ENCODE measurements around the gene AWAT2. TPM values are rescaled to one million over a fixed set of nuclear protein-coding genes. Genes with fewer than 3 reads are reported as not detected.

AWAT2 gene
- total RNA-seq, 3 donors from 2014 or later (not counting 1 experiment from before 2014, with no cell fraction given) = not detected

- peaks cover 3 to 30% of the 10 kb centered on the region in 2 donors for H3K27me3 Mint-ChIP-seq (ENCODE audit: low read depth in 2 of 2)
- Histone ChIP-seq H3K27me3 (ENCODE audit: control insufficient read depth, insufficient read depth, low read length) (no peaks in the 10 kb centered on the region), H3K4me1 (ENCODE audit: control insufficient read depth, insufficient read depth, low read length) (no peaks in the 10 kb centered on the region), H3K4me3 (ENCODE audit: low read length) (no peak overlapping the region), H3K36me3 (ENCODE audit: control insufficient read depth, insufficient read depth, low read length) (no peaks in the 10 kb centered on the region), H3K9me3 (ENCODE audit: control insufficient read depth, insufficient read depth, low read length) (no peaks in the 10 kb centered on the region), H3K27ac (ENCODE audit: low read length) (no peak overlapping the region)
- H3K4me1 Mint-ChIP-seq = peaks cover 5 to 6% of the 10 kb centered on the region in 2 donors
- H3K36me3 Mint-ChIP-seq = no peaks in the 10 kb centered on the region
- no peaks in the 10 kb centered on the region for H3K9me3 Mint-ChIP-seq
- 0% methylated on average over 1 of the region's 1 CpG for WGBS (ENCODE audit: insufficient coverage)
- DNase-seq = no peak
- no peak overlapping the region for H3K4me3 Mint-ChIP-seq
- no peak for ATAC-seq
- intact Hi-C loops (cut with micrococcal nuclease) = no loop called here
- H3K27ac Mint-ChIP-seq = no peak overlapping the region
- no peak for TF ChIP-seq CTCF (IDR thresholded peaks at IDR 0.05)
Measured at GRCh38 chrX:70026112-70026850, 23.5 kb downstream of the AWAT2 start.

GRCh38 chrX:70025464-70025863 lies 24.3 kb downstream of the AWAT2 start:
- H3K27ac ChIP-seq (ENCODE audit: low read length) = no peak overlapping the region
- DNase-seq (no peak), ATAC-seq (no peak)
- Mint-ChIP-seq H3K4me3 (no peak overlapping the region), H3K9me3 (no peaks in the 10 kb centered on the region), H3K27ac (no peak overlapping the region), H3K4me1 (peaks cover 5 to 6% of the 10 kb centered on the region in 2 donors), H3K27me3 (ENCODE audit: low read depth in 2 of 2) (peaks cover 3 to 30% of the 10 kb centered on the region in 2 donors), H3K36me3 (no peaks in the 10 kb centered on the region)
- intact Hi-C loops (cut with micrococcal nuclease) = no loop called here
- 0% methylated on average over 1 of the region's 1 CpG for WGBS (ENCODE audit: insufficient coverage)
- no peaks in the 10 kb centered on the region for H3K27me3 ChIP-seq (ENCODE audit: control insufficient read depth, insufficient read depth, low read length)
- H3K36me3 ChIP-seq (ENCODE audit: control insufficient read depth, insufficient read depth, low read length) = no peaks in the 10 kb centered on the region
- TF ChIP-seq CTCF (IDR thresholded peaks at IDR 0.05) = no peak
- no peak overlapping the region for H3K4me3 ChIP-seq (ENCODE audit: low read length)
- H3K9me3 ChIP-seq (ENCODE audit: control insufficient read depth, insufficient read depth, low read length) = no peaks in the 10 kb centered on the region
- no peaks in the 10 kb centered on the region for H3K4me1 ChIP-seq (ENCODE audit: control insufficient read depth, insufficient read depth, low read length)

GRCh38 chrX:70022616-70023015 lies 27.1 kb downstream of the AWAT2 start:
- H3K4me1 Mint-ChIP-seq = peaks cover 5 to 6% of the 10 kb centered on the region in 2 donors
- ATAC-seq (no peak), DNase-seq (no peak)
- no CpG with 5 or more reads among the region's 4 CpGs for WGBS (ENCODE audit: insufficient coverage)
- Histone ChIP-seq H3K4me3 (ENCODE audit: low read length) (no peak overlapping the region), H3K4me1 (ENCODE audit: control insufficient read depth, insufficient read depth, low read length) (no peaks in the 10 kb centered on the region), H3K27ac (ENCODE audit: low read length) (no peak overlapping the region), H3K9me3 (ENCODE audit: control insufficient read depth, insufficient read depth, low read length) (no peaks in the 10 kb centered on the region), H3K27me3 (ENCODE audit: control insufficient read depth, insufficient read depth, low read length) (no peaks in the 10 kb centered on the region), H3K36me3 (ENCODE audit: control insufficient read depth, insufficient read depth, low read length) (no peaks in the 10 kb centered on the region)
- H3K4me3 Mint-ChIP-seq = no peak overlapping the region
- H3K9me3 Mint-ChIP-seq = no peaks in the 10 kb centered on the region
- no peak for TF ChIP-seq CTCF (IDR thresholded peaks at IDR 0.05)
- peaks cover 3 to 24% of the 10 kb centered on the region in 2 donors for H3K27me3 Mint-ChIP-seq (ENCODE audit: low read depth in 2 of 2)
- intact Hi-C loops (cut with micrococcal nuclease) = no loop called here
- H3K27ac Mint-ChIP-seq = no peak overlapping the region
- H3K36me3 Mint-ChIP-seq = no peaks in the 10 kb centered on the region

GRCh38 chrX:70016513-70016912 lies 33.2 kb downstream of the AWAT2 start:
- H3K4me3 Mint-ChIP-seq = no peak overlapping the region
- 20% methylated on average over 1 of the region's 2 CpGs for WGBS (ENCODE audit: insufficient coverage)
- no peaks in the 10 kb centered on the region for H3K36me3 ChIP-seq (ENCODE audit: control insufficient read depth, insufficient read depth, low read length)
- peaks cover 3 to 15% of the 10 kb centered on the region in 2 donors for H3K27me3 Mint-ChIP-seq (ENCODE audit: low read depth in 2 of 2)
- no peak overlapping the region for H3K27ac ChIP-seq (ENCODE audit: low read length)
- no peak overlapping the region for H3K27ac Mint-ChIP-seq
- H3K4me1 ChIP-seq (ENCODE audit: control insufficient read depth, insufficient read depth, low read length) = no peaks in the 10 kb centered on the region
- DNase-seq (no peak), ATAC-seq (no peak)
- intact Hi-C loops (cut with micrococcal nuclease) = no loop called here
- no peak for TF ChIP-seq CTCF (IDR thresholded peaks at IDR 0.05)
- H3K4me1 Mint-ChIP-seq = no peaks in the 10 kb centered on the region
- no peaks in the 10 kb centered on the region for H3K36me3 Mint-ChIP-seq
- no peak overlapping the region for H3K4me3 ChIP-seq (ENCODE audit: low read length)
- H3K9me3 Mint-ChIP-seq = no peaks in the 10 kb centered on the region
- no peaks in the 10 kb centered on the region for H3K27me3 ChIP-seq (ENCODE audit: control insufficient read depth, insufficient read depth, low read length)
- H3K9me3 ChIP-seq (ENCODE audit: control insufficient read depth, insufficient read depth, low read length) = no peaks in the 10 kb centered on the region

Measured in natural killer cell (primary cell).